Smooth muscle cell (in vitro differentiated cells): Measurements from ENCODE around the gene ITPRIP. TPM values are rescaled to one million over a fixed set of nuclear protein-coding genes. Genes with fewer than 3 reads are reported as not detected.

ENCODE experiments used
- DNase-seq: peaks from one replicate; lab custom pipeline; 2025; ENCODE audit not compliant: unreplicated experiment; lab: John Stamatoyannopoulos, UW
- H2AFZ ChIP-seq: fragments of 200-600 bp; sonication (generic); 2 replicates; pipeline ENCODE4 v1.6.0; 2016; ENCODE audit warnings: antibody characterized with exemption, low read depth, mild to moderate bottlenecking
- H3F3A ChIP-seq: fragments of 200-600 bp; sonication (generic); 2 replicates; pipeline ENCODE4 v1.6.0; 2017; ENCODE audit warnings: antibody characterized with exemption, low read depth
- H3K27ac ChIP-seq: fragments of 200-600 bp; sonication (generic); 2 replicates; pipeline ENCODE4 v1.5.1; 2016; ENCODE audit warnings: low read depth, mild to moderate bottlenecking
- H3K27me3 ChIP-seq: fragments of 200-600 bp; sonication (generic); 2 replicates; pipeline ENCODE4 v1.6.1; 2016; ENCODE audit warnings: low read depth, mild to moderate bottlenecking
- H3K36me3 ChIP-seq: fragments of 200-600 bp; sonication (generic); 2 replicates; pipeline ENCODE4 v1.5.1; 2016; ENCODE audit warnings: low read depth
- H3K4me1 ChIP-seq: fragments of 200-600 bp; sonication (generic); 2 replicates; pipeline ENCODE4 v1.5.1; 2016; ENCODE audit warnings: low read depth
- H3K4me2 ChIP-seq: fragments of 200-600 bp; sonication (generic); 2 replicates; pipeline ENCODE4 v1.6.0; 2016; ENCODE audit warnings: mild to moderate bottlenecking
- H3K4me3 ChIP-seq: fragments of 200-600 bp; sonication (generic); 2 replicates; pipeline ENCODE4 v1.5.1; 2016; ENCODE audit warnings: mild to moderate bottlenecking
- H3K79me2 ChIP-seq: fragments of 200-600 bp; sonication (generic); 2 replicates; pipeline ENCODE4 v1.6.0; 2016; ENCODE audit warnings: low read depth, mild to moderate bottlenecking
- H3K9ac ChIP-seq: fragments of 200-600 bp; sonication (generic); 2 replicates; pipeline ENCODE4 v1.6.0; 2016; ENCODE audit warnings: low read depth
- H3K9me3 ChIP-seq: fragments of 200-600 bp; sonication (generic); replicated peaks from 2 replicates; pipeline ENCODE4 v1.5.1; 2016; ENCODE audit warnings: low read depth
- H4K20me1 ChIP-seq: fragments of 200-600 bp; sonication (generic); 2 replicates; pipeline ENCODE4 v1.6.0; 2016; ENCODE audit warnings: low read depth
- CTCF ChIP-seq: fragments of 200-600 bp; sonication (generic); IDR thresholded peaks from 2 replicates; pipeline ENCODE4 v1.5.1; 2017; ENCODE audit warnings: borderline replicate concordance, mild to moderate bottlenecking, antibody characterized with exemption; ENCODE audit not compliant: insufficient read depth, poor library complexity, severe bottlenecking
- WGBS: methylation state at CpG from one replicate; pipeline ENCODE4 v1.1.7; 2016; ENCODE audit warnings: low lambda C conversion rate; 5-methylcytosine and 5-hydroxymethylcytosine counted together
- polyA plus RNA-seq: library from polyadenylated mRNA; unstranded; fragments of >200 nt; fragmentation: Nextera tagmentation; extraction: Ambion mirVana; gene quantifications from 2 replicates; pipeline ENCODE4 v1.2.1, GENCODE V29; 2016
- total RNA-seq: library from RNA; depleted of rRNA; stranded (reverse); fragments of >200 nt; gene quantifications from 2 replicates; pipeline ENCODE4 v1.2.3, GENCODE V29; 2014

ITPRIP gene
- total and polyA plus RNA-seq, 2 experiments from 2014 or later = 33.6 to 59.3 TPM

GRCh38 chr10:104333032-104333727 is 5.1 kb downstream of the ITPRIP start:
- Histone ChIP-seq H2AFZ (no peak overlapping the region), H3K79me2 (peaks cover 65% of the 10 kb centered on the region), H3F3A (peaks cover 35% of the 10 kb centered on the region), H3K27me3 (no peaks in the 10 kb centered on the region), H3K27ac (peak overlapping the region; percentile 99), H3K4me3 (no peak overlapping the region), H4K20me1 (peaks cover 87% of the 10 kb centered on the region), H3K4me1 (peaks cover 73% of the 10 kb centered on the region), H3K9me3 (no peaks in the 10 kb centered on the region), H3K36me3 (no peaks in the 10 kb centered on the region), H3K9ac (no peak overlapping the region), H3K4me2 (no peak overlapping the region)
- no peak for TF ChIP-seq CTCF
- whole genome bisulfite sequencing = 80% methylated on average over 13 of the region's 13 CpGs
- DNase-seq = no peak

GRCh38 chr10:104332243-104333031 is 5.8 kb downstream of the ITPRIP start:
- WGBS = 84% methylated on average over 11 of the region's 11 CpGs
- Histone ChIP-seq H2AFZ (no peak overlapping the region), H3K4me2 (peak overlapping the region; percentile 83), H4K20me1 (peaks cover 89% of the 10 kb centered on the region), H3K36me3 (no peaks in the 10 kb centered on the region), H3K27me3 (no peaks in the 10 kb centered on the region), H3K9ac (peak overlapping the region; percentile 97), H3K4me3 (no peak overlapping the region), H3K9me3 (no peaks in the 10 kb centered on the region), H3K79me2 (peaks cover 62% of the 10 kb centered on the region), H3K27ac (peak overlapping the region; percentile 99), H3F3A (peaks cover 35% of the 10 kb centered on the region), H3K4me1 (peaks cover 81% of the 10 kb centered on the region)
- no peak for DNase-seq
- no peak for TF ChIP-seq CTCF

GRCh38 chr10:104331208-104331838 is 6.9 kb downstream of the ITPRIP start:
- Histone ChIP-seq H3K4me2 (peak overlapping the region; percentile 83), H2AFZ (no peak overlapping the region), H3K27ac (peak overlapping the region; percentile 99), H3F3A (peaks cover 35% of the 10 kb centered on the region), H3K36me3 (no peaks in the 10 kb centered on the region), H3K27me3 (no peaks in the 10 kb centered on the region), H3K4me3 (peak overlapping the region; percentile 3), H3K79me2 (peaks cover 62% of the 10 kb centered on the region), H3K9ac (peak overlapping the region; percentile 97), H3K4me1 (peaks cover 82% of the 10 kb centered on the region), H4K20me1 (peaks cover 89% of the 10 kb centered on the region), H3K9me3 (no peaks in the 10 kb centered on the region)
- WGBS = 37% methylated on average over 9 of the region's 9 CpGs
- TF ChIP-seq CTCF = no peak
- no peak for DNase-seq
